Upper lobe of left lung (tissue), 6 donors: ENCODE measurements around the gene COL19A1. TPM values are rescaled to one million over a fixed set of nuclear protein-coding genes. Genes with fewer than 3 reads are reported as not detected.
A peak's percentile ranks its signal among the peaks of the same experiment; 100 is the strongest.

Experiments
- ATAC-seq, 2 donors: fragments of 200-7000 bp; cut with Tn5 transposase; one replicate each; pipeline ENCODE4 v1.9.1; 2022; ENCODE audit warnings: mild to moderate bottlenecking in 2 of 2, moderate library complexity in 2 of 2; ENCODE audit not compliant: low FRiP score in 2 of 2
- DNase-seq, 2 donors: peaks; one replicate each; pipeline ENCODE4 v3.0.0-alpha.2; 2019 to 2020
- H3K27ac ChIP-seq, 4 donors: fragments of 200-600 bp; sonication (generic); one replicate each; pipeline ENCODE4 v1.5.1; 2016 to 2019
- H3K27me3 ChIP-seq, 4 donors: fragments of 200-600 bp; sonication (generic); one replicate each; pipeline ENCODE4 v1.5.1; 2017 to 2019
- H3K36me3 ChIP-seq, 4 donors: fragments of 200-600 bp; sonication (generic); one replicate each; pipeline ENCODE4 v1.5.1; 2016 to 2019
- H3K4me1 ChIP-seq, 4 donors: fragments of 200-600 bp; sonication (generic); one replicate each; pipeline ENCODE4 v1.5.1; 2018 to 2019
- H3K4me3 ChIP-seq, 4 donors: fragments of 200-600 bp; sonication (generic); one replicate each; pipeline ENCODE4 v1.5.1; 2017 to 2019; ENCODE audit warnings: mild to moderate bottlenecking in 2 of 4, moderate library complexity in 1 of 4
- H3K9me3 ChIP-seq, 4 donors: fragments of 200-600 bp; sonication (generic); one replicate each; pipeline ENCODE4 v1.5.1; 2018 to 2019
- CTCF ChIP-seq, 6 experiments: fragments of 450-650 bp in 4 of 6; fragments of 200-600 bp in 2 of 6; sonication (generic) in 2 of 6; IDR thresholded peaks; one replicate each; pipeline ENCODE4 v1.5.1; 2016 to 2019; ENCODE audit warnings: antibody characterized with exemption in 6 of 6
- EP300 ChIP-seq, 4 donors: sonication (generic); formaldehyde crosslinking; IDR thresholded peaks; one replicate each; pipeline ENCODE4 v1.5.1; 2017; ENCODE audit warnings: antibody characterized with exemption in 4 of 4, control low read depth in 2 of 4
- POLR2A ChIP-seq, 4 donors: fragments of 450-650 bp; IDR thresholded peaks; one replicate each; pipeline ENCODE4 v1.5.1; 2016 to 2017; ENCODE audit warnings: antibody characterized with exemption in 4 of 4, mild to moderate bottlenecking in 2 of 4
- POLR2AphosphoS5 ChIP-seq, 2 donors: sonication (generic); formaldehyde crosslinking; IDR thresholded peaks; one replicate each; pipeline ENCODE4 v1.5.1; 2017; ENCODE audit warnings: antibody characterized with exemption in 2 of 2
- WGBS, 2 donors: methylation state at CpG; one replicate each; pipeline ENCODE4 v1.1.5; 2017 to 2018; 5-methylcytosine and 5-hydroxymethylcytosine counted together
- total RNA-seq, 6 donors: library from RNA; depleted of rRNA in 4 of 6; stranded (reverse); fragments of >200 nt in 4 of 6; gene quantifications; one replicate each; pipeline versions ENCODE4 v1.1.0 to v1.2.1, GENCODE V29; 2016 to 2021
- donor health status: DM: no; HTN: no; CAD: no; lungs with moderate emphysema.
- donor health status: DM: no; HTN: yes; CAD: no; lungs with severe emphysema.

The COL19A1 gene
- total RNA-seq, 6 donors from 2014 or later: 0.49 to 1.0 TPM; not detected in 4

DNA sequence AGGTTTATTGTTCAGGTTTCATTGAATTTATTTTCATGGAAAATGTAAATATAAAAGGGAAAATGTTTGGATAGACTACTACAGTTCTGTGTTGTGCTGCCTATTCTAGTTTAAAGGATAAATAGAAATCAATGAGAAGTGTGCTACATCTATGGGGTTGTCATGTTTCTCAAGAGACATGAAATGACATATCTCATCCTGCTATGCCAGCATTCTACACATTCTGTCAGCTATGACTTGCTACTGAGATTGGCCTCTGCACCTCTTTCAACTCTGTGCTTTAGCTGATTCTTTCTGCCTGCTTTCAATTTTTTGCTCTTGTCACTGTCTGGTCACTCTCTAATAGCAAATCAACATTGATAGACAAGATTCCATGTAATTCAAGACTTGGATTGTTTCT, 33.8 kb upstream of the COL19A1 start:
- H3K27ac ChIP-seq: no peak overlapping the region
- no peaks in the 10 kb centered on the region for H3K27me3 ChIP-seq
- H3K36me3 ChIP-seq: no peaks in the 10 kb centered on the region
- no peaks in the 10 kb centered on the region for H3K4me1 ChIP-seq
- H3K4me3 ChIP-seq: no peak overlapping the region
- TF ChIP-seq POLR2A (IDR thresholded peaks at IDR 0.05) (no peak), CTCF (IDR thresholded peaks at IDR 0.05) (no peak), POLR2AphosphoS5 (IDR thresholded peaks at IDR 0.05) (no peak), EP300 (IDR thresholded peaks at IDR 0.05) (no peak)
- DNase-seq: no peak
- no peak for ATAC-seq
- H3K9me3 ChIP-seq: no peaks in the 10 kb centered on the region

DNA sequence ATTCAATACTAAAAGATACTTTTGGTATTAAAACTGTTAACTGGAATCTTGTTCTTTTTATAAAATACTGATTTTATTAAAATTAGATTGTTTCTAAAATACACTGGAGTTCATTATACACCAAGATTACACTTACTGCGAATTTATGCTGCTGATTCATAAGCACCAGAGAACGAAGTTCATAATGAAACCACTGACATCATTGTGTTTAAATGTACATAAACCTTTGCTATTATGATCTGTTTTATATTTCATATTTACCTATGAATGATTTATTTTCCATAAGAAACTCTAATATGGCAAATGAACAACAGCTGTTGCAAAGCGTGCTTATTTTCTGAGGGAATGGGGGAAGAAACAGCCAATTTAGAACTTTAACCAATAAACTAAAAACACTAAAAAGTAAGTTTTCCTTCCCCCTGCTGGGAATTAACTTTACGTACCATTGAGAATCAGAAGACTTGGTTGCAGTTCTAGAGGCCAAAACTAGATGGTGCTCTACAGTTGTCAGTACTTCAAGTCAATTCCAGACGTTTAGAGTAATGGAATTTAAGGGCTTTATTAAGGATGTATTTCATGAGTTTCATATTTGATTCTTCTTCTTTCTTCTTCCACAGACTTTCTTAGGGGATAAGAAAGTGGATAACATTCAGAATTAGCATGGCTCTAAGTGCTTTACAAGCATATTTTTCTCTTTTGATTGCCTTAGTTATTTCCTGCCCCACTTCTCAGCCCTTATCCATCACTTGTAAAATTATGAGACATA, 30.8 kb upstream of the COL19A1 start:
- 8 to 11% methylated on average over 5 of the region's 5 CpGs for WGBS, 2 donors

DNA sequence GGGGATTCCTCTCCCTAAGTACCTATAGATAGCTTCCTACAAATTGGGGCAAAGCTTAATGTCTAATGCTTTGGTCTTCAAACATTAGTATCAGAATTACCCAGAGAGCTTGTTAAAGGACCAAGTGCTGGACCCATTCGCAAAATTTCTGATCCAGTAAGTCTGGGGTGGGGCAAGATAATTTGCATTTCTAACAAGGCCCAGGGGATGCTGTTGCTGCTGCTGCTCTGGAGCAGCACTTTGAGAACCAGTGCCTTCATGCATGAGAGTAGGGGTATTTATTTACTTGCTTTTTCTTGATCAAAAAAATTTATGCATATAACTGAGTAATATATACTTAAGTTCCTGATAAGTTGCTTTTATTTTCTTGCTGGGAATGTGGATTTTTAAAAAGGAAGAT, 24.5 kb upstream of the COL19A1 start:
- Histone ChIP-seq H3K9me3 (no peaks in the 10 kb centered on the region), H3K4me1 (no peaks in the 10 kb centered on the region), H3K4me3 (no peak overlapping the region), H3K27me3 (no peaks in the 10 kb centered on the region), H3K36me3 (no peaks in the 10 kb centered on the region), H3K27ac (no peak overlapping the region)
- TF ChIP-seq POLR2A (IDR thresholded peaks at IDR 0.05) (no peak), POLR2AphosphoS5 (IDR thresholded peaks at IDR 0.05) (no peak), EP300 (IDR thresholded peaks at IDR 0.05) (no peak), CTCF (IDR thresholded peaks at IDR 0.05) (no peak)
- DNase-seq (no peak), ATAC-seq (no peak)
- 79 to 86% methylated on average over 1 of the region's 1 CpG for WGBS, 2 donors

More for the DNA sequence above, 30.8 kb upstream of the COL19A1 start:
- no peaks in the 10 kb centered on the region for H3K4me1 ChIP-seq
- no peaks in the 10 kb centered on the region for H3K9me3 ChIP-seq
- DNase-seq (no peak), ATAC-seq (peak in 1 of 2 donors; percentile 82)
- no peak for TF ChIP-seq EP300 (IDR thresholded peaks at IDR 0.05)
- peak; percentile 35 to 61 (median 56) for TF ChIP-seq CTCF (IDR thresholded peaks at IDR 0.05)
- no peak overlapping the region for H3K27ac ChIP-seq
- H3K36me3 ChIP-seq: no peaks in the 10 kb centered on the region
- H3K4me3 ChIP-seq: no peak overlapping the region
- no peaks in the 10 kb centered on the region for H3K27me3 ChIP-seq

DNA sequence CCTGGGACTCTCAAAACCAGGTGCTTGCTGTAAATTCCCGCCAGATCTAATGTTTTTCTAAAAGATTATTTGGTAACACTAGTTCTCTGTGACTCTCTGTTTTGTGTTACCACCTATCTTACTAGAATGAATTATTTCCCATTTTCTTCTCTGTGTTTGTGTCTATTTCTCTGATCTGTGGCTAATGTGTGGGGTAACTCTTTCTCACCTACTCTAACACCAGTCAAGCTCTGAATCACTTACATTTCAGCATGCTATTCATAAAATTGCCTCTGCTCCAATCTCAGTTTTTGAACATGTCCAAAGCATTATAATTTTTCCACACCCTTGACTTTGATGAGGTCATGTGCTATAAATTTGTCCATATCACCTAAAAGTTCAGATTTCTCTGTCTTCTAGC, 23.2 kb upstream of the COL19A1 start:
- TF ChIP-seq EP300 (IDR thresholded peaks at IDR 0.05): no peak
- no peak for TF ChIP-seq POLR2AphosphoS5 (IDR thresholded peaks at IDR 0.05)
- TF ChIP-seq CTCF (IDR thresholded peaks at IDR 0.05): no peak
- no peak for TF ChIP-seq POLR2A (IDR thresholded peaks at IDR 0.05)
- Histone ChIP-seq H3K27ac (no peak overlapping the region), H3K27me3 (no peaks in the 10 kb centered on the region), H3K36me3 (no peaks in the 10 kb centered on the region), H3K9me3 (no peaks in the 10 kb centered on the region), H3K4me3 (no peak overlapping the region), H3K4me1 (no peaks in the 10 kb centered on the region)
- no peak for ATAC-seq
- no peak for DNase-seq
- 78 to 88% methylated on average over 1 of the region's 1 CpG for WGBS, 2 donors

GRCh38 chr6:69846312-69846711, 20.0 kb upstream of the COL19A1 start:
- 73 to 92% methylated on average over 2 of the region's 2 CpGs for WGBS, 2 donors
- Histone ChIP-seq H3K4me1 (no peaks in the 10 kb centered on the region), H3K36me3 (no peaks in the 10 kb centered on the region), H3K27ac (no peak overlapping the region), H3K9me3 (no peaks in the 10 kb centered on the region), H3K27me3 (no peaks in the 10 kb centered on the region), H3K4me3 (no peak overlapping the region)
- ATAC-seq (no peak), DNase-seq (no peak)
- TF ChIP-seq POLR2A (IDR thresholded peaks at IDR 0.05) (no peak), EP300 (IDR thresholded peaks at IDR 0.05) (no peak), POLR2AphosphoS5 (IDR thresholded peaks at IDR 0.05) (no peak)
